NCI-H146 treated with DMSO at 0.1 percent for 48 hours (cell line): ENCODE data around the gene RAD51B.
"Not testable (repeated sequence)": the region's sequence is repeated elsewhere in the genome, so short reads cannot be mapped to it uniquely, and the experiment has no call there.

Experiments used
- DNase-seq: peaks from one replicate; lab custom pipeline; 2025; ENCODE audit not compliant: unreplicated experiment; lab: John Stamatoyannopoulos, UW

Gene RAD51B

DNA sequence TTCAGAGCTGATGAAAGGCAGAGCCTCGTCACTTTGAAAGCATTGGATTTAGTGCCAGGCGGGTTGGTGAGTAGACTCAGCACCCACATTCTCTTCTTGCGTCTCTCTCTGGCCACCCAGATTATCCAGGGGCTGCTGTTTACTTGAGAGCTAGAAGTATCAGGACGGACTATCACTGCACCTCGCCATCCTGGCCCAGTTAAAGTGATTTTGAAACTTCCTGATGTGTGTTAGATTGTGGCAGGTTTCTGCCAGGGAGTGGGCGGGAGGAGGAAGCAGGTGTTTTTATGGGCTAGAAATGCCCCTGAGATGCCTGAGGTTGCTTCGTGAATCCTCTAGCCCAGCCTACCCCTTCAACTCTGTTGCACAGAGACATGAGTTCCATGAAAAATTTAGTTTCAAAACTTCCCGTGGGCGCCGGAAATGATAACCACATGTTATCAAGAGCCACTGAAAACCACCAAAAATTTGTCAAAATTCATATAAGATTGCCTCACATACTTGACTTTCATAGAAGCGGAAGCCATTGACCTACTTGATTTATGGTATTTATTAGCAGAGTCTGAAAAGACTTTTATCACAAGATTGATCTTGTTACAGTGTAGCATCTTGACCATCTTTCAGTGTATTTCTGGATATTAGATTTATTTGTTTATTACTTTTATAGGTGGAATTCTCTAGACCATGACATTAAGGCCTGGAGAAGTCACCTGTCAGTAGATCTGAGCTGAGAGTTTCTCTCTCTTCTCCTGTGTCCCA lies 466.0 kb downstream of the RAD51B start:
- no peak for DNase-seq

DNA sequence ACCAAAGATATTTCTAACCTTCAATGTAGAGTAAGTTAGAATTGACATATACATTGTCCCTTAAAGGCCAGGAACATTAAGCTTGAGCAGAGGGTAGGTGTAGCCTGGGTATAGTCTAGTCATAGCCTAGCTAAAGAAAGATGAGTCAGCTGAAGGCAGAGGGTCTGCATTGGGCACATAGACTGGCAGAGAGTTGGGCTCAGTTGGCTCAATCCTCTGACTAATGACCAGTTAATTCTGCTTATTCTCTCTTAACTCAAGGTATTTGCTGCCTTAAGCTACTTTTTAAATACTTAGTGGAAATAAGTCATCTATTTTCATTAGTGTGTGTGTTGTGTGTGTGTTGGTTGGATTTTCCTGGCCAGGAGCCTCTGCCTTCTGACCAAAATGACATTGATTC lies 467.1 kb downstream of the RAD51B start:
- DNase-seq, result no peak

DNA sequence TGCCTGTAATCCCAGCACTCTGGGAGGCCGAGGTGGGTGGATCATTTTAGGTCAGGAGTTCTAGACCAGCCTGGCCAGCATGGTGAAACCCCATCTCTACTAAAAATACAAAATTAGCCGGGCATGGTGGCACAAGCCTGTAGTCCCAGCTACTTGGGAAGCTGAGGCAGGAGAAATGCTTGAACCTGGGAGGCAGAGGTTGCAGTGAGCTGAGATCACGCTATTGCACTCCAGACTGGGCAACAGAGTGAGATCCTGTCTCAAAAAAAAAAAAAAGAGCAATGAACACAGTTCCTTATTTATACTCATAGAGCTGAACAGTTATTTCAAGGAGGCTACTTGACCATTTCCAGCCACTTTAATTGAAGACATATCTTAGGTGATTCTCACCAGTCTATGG lies 469.9 kb downstream of the RAD51B start:
- DNase-seq, result not testable (repeated sequence)

DNA sequence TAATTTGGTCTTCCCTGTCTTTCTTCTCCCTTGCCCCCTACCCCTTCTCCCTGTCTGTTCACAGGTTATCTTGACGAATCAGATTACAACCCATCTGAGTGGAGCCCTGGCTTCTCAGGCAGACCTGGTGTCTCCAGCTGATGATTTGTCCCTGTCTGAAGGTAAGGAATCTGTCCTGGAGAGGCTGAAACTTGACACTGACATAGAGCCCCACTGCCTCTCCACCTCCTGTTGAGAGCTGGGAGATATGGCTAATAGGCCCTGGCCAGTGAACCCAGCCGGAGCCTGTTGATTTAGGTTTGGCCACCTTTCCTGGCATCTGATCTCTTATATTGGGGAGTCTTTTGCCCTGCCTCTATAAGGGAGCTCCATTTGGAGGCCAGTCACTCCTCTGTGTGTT lies 472.2 kb downstream of the RAD51B start:
- DNase-seq, result peak; percentile 54

DNA sequence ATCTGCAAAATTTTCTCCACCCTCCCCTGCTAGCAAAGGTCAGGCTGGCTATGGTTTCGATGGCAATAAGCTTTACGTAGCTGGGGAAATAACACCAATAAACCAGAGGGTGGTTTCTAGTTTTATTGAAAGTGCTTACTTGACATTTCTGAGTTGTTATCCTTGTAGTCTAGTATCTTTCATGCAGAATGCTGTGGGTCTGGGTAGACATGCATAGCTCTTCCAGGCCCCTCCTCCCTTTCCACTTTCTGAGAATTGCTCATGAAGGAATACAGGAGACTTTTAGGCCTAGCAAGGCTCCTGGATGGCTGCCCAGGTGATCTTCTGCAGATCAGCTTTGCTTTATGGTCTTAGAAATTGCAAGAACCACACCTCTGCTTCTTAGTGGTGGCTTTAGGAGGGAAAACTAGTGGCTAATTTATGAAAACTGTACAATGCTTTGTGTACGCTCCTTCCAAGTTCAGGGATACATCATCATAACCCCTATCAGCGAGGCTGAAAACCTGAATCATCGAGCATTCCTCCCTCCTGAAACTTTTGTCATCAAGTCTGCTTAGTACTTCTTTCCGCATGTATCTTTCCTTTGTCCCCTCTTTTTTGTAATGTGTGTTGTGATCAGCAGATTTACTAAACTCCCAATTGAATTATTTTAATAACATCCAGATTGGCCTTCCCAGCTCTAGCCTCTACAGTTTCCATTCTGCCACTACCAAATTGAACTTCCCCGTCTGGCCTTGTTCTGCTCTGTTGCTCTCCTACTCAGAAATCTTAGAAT lies 473.0 kb downstream of the RAD51B start:
- DNase-seq, result no peak

DNA sequence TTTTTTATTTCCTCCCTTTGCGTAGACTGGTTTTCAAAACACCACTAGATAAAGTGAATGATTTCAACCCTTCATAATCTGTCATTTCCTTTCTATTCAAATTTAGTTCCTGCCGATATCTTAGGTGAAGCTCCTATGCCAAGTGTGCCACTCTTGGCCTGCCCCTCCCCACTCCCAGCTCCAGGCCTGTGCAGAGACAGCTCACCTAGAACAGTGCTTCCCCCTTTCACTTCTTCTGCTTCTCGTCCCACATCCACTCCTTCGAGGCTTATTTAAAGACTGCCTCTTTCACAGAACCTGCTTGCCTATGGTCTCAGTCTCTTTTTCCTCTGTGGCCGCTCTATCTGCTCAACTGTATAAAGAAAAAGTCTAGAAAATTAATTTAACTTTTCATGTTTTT lies 473.8 kb downstream of the RAD51B start:
- no peak for DNase-seq

DNA sequence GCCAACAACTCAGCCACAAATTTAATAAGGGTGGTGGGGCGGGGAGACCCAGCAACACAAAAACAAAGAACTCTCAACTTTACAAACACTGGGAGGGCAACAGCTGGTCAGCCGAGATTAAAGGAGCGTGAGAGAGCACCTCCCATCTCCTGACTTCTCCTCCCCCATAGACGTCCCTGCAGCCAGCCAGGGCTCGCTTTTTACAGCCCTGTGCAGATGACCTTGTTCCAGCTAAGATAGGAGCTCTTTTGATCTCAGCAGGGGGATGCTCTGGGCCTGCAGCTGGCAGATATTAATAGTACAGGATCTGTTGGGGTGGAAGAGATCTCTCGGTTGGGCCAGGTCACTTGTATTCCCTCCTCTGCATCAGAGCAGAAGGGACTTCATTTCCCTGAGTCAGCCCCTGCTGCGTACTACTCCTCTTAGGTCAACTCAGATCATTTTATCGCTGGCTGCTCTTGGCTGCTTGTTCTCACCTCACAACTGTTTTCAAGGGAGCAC lies 475.8 kb downstream of the RAD51B start:
- peak; percentile 14 for DNase-seq

DNA sequence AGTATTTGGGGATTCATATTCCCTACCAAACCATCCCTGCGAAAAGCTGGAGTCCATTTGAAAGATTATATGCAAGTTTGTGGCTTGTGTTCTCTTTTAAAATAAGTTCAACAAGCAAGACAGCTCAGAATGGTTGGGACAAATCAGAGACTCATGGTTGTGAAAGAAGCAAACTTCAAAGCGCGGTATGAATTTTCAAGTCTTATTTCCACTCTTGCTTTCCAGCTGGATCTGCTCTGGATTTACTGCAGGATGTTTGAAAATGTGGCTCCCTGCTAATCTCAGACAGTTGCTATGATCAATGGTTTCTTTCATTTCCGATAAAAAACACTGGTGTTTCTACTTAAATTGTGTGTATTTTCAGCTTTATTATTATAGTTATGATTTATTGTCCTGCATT lies 477.5 kb downstream of the RAD51B start:
- no peak for DNase-seq

DNA sequence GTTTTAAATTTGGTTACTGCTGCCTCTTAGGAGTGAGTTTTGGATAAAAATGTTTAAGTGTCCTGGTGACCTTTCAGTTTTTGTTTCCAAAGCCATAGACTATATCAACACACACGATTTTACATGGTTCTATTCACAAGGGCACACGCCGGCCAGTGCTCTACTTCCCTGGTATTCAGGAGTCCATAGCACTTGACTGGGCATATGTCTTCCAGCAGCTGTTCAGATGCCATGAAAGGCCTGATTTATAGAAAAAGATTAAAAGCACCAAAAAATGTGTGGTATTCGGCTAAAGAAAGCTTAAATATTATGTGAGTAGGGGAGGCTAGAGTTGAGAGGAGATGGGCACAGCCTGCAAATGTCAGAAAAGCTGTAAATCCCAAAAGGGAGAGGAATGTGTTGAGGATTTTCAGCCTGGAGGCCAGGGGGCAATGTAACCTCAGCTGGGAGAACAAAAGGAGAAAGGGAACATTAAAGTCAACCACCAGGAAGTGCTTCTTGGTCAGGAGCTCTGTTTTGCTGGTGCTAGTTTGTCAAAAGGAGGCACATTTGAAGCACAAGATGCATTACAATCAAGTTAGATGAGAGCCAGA lies 478.4 kb downstream of the RAD51B start:
- no peak for DNase-seq

DNA sequence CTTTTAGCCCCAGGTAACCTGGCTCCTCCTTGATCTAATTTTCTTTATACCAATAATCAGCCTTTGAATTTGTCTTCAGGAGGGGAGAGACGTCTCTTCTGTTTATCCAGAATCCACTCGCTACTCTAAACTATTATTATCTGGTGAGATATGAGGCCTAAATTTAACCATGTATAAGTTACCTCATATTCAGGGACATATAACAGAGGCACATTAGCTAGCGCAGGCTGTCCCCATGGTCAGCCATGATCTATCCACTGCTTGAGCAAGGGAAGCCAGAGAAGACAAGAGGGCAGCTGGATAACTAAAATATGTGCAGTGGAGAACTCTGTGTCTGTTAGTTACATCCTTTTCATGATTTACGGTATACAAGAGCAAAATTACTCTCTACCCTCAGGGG lies 481.0 kb downstream of the RAD51B start:
- DNase-seq, result no peak

DNA sequence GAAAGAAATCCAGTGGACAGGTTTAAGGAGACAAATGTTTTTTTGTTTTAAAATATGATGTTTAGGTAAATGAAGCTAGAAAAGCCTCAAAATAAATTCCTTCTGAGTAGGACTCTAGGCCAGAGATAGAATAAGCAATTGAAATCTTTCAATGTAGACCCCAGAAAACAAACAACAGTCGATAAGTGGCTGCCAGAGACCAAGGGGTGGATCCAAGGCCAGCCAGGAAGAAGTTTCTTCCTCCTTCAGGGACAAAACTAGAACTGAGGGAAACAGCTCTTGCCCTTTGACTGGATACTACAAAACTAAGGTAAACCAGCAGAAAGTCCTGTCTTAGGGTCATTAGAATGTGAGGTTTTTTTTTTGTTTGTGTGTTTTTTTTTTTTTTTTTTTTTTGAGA lies 481.6 kb downstream of the RAD51B start:
- no peak for DNase-seq

DNA sequence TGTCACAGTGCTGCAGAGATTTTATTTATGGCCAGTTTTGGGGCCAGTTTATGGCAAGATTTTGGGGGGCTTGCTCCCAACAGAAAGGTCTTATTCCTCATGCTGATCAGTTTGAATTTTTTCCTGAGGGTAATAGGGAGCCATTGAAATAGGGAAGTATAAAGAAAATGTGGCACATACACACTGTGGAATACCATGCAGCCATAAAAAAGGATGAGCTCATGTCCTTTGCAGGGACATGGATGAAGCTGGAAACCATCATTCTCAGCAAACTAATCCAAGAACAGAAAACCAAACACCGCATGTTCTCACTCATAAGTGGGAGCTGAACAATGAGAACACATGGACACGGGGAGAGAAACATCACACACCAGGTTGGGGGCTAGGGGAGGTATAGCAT lies 483.4 kb downstream of the RAD51B start:
- DNase-seq, result not testable (repeated sequence)

DNA sequence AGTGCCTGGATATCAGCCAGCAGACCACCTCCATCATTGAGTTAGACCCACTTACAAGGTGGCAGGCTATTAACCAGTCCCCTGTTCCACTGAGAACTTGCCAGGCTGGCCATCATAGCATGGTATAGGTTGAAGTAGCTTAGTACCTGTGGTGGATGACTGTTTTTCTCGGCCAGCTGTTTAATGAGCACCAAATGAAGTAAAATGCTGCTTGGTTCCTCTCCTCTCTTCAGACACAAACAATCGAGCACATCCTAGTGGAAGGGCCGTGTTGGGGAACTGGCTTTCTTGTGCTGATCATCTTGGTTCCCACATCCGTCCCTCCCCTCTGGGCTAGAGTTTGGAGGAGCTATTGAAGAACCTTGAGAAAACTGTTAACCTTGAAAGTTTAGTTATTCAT lies 486.2 kb downstream of the RAD51B start:
- DNase-seq, result no peak

DNA sequence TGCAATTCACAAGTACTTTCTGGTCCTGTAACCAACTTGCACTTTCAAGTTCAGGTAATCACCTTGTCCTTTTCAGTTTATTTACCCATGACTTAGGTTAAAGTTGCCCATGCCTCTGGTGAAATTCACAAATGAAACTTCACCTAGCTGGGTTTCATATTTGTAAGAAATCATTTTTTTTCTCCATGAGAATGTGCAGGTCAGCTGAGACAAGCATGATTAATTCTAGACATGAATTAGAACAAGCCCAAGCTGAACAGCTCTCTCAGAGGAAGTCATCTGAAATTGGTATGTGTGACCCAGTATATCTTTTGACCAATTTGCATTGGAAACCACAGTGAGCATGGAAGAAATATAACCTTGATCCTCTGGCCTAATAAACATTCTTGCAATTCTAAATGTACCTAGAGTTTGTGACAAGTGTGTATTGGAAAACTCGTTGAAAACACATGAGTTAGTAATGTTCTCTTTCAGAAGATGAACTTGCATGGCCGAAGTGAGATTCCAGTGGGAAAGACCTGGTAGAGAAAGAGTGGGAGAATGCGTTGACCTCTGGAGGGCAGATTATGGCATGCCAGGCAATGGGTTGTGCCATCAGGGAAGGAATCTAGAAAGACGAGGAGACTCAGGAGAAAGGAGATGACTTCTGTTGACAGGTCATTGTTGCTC lies 486.8 kb downstream of the RAD51B start:
- DNase-seq, result no peak

DNA sequence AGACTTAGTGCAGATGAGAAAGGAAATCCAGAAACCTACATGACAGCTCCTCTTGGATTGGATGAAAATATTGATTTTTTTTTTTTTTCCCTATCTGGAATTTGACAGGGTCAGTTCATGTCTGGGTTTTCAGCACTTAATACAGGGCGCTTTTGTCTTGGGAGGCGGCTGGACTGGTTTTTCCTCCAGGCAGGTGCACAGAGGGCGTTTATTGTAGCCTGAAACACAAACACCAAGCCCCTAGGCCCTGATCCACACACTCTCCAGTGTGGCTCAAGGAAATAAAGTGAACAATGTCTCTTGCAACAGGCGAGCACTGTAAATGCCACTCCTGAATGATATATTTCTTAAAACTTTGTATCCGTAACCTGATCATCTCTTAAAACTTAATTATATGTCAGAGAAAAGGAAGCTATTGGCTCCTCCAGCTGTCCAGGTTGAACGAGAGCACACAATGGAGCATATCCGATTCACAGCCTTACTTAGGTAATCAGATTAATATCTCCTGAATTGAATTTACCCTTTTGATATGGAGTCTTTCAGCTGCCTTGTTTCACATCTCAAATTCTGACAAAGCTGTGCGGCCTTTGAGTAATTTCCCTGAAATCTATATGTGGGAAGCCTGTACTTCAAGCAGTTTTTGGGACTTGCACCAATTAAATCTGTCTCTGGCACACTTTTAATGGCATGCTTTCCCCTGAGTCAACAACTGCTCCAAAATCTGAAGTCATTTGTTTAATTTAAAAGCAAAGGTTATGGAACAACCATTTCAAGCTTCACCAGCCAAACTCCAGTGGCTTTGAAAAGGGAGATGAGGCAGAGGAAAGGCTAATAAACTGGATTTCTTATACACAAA lies 487.6 kb downstream of the RAD51B start:
- DNase-seq, result peak; percentile 78

DNA sequence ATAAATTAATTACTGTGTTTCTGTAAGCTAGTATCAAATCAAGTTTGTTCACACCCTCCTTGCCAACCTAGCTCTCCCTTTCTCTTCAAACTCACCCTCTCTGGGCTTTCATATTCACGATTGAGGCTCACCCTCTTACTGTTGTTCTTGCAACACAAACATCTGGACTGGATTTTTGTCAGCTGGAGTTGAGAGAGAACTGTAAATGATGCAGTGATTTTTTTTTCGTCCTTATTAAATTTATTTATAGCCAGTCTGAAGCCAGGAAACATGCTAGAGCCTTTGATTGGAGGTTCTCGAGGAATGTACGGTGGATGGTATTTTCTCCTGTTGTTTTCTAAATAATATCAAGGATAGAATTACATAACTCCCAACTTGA lies 488.2 kb downstream of the RAD51B start:
- no peak for DNase-seq

DNA sequence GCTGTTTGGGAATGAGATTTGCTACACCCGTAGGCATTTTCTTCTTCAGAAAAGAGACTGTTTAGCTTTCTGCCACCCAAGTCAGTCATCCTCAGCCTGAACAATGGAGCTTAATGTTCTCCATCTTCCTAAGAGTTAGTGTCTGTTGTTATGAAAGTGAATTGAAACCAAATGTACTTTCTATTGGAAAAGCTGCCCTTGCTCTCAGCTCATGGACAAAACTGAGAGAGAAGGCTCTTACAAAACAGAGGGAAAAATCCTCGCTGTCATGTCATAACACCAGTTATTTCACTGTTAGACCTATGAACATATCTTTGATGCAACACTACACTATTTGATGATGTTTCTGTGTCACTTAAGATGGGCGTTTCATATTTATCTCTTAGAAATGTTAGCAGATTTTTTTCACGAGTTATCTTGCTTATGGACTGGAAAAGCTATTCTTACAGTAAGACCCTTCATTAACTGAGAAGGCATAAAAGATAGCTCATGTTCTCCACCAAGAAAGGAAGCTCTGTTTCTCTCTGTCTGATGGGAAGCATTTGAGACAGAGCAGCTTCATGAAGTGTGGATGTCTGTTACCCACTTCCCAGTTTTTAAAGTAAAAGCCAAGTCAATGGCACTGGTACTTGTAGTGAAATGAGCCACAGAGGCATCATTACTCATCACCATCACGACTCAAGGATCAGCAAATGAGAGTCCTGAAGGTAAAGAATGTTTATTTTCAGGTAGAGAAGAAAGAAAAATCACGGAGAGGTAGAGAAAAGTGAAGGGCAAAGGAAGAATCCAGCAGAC lies 489.3 kb downstream of the RAD51B start:
- DNase-seq, result no peak

DNA sequence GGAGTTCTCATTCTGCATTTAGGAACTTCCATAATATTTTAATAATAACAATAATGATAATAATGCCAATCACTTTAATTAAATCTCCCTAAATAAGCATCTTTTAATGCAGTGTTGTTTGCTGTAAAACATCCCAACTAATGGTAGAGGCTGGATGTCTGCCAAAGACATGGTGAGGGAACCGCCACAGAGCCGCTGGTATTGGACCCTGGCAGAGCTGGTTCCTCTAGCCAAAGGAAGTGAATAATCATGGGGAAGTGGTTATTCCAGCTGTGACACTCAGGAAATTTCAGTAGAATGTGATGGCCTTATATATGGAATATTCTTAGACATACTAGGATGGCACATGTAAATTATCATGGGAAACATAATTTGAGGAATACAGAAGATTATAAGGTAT lies 490.0 kb downstream of the RAD51B start:
- DNase-seq, result no peak

DNA sequence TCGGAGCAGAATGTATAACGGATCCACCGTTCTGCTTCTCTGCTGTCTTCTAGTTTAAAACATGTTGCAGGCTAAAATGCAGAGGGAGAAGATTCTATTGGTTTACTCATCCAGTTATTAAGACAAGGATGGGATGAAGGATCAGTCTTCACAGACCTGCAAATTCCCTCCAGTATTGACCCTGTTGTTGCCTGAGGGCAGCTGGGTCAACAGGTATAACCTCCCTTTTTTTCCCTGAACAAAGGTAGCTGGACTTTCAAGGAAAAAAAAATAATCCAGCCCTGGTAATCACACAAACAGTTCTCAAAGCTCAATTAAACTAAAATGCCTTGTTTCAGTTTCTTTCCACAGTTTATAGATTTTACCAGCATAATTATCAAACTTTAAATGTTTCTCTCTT lies 492.7 kb downstream of the RAD51B start:
- DNase-seq, result peak; percentile 43
